ENCODE measurements around the gene GRK4. TPM values are rescaled to one million over a fixed set of nuclear protein-coding genes. Genes with fewer than 3 reads are reported as not detected.
A peak's percentile ranks its signal among the peaks of the same experiment; 100 is the strongest.

Gene GRK4
- total RNA-seq, 1 donor from 2014 or later = 9.0 TPM

- TF ChIP-seq CTCF (IDR thresholded peaks at IDR 0.05; ENCODE audit: borderline replicate concordance) = no peak
- no peak for DNase-seq
Observed at GRCh38 chr4:2923141-2923551, 40.2 kb upstream of the GRK4 start.

GRCh38 chr4:2923668-2924173, 39.6 kb upstream of the GRK4 start:
- H3K9me3 ChIP-seq (replicated peaks) = peaks cover 6% of the 10 kb centered on the region
- H3K27ac ChIP-seq (replicated peaks) = no peak overlapping the region
- intact Hi-C loops (cut with micrococcal nuclease) = no loop called here
- TF ChIP-seq CTCF (IDR thresholded peaks at IDR 0.05; ENCODE audit: borderline replicate concordance) = no peak
- H3K27me3 ChIP-seq (ENCODE audit: low read depth) = no peaks in the 10 kb centered on the region
- H3K4me1 ChIP-seq = peaks cover 20% of the 10 kb centered on the region
- no peak overlapping the region for H3K4me3 ChIP-seq
- H3K36me3 ChIP-seq = peaks cover 91% of the 10 kb centered on the region
- DNase-seq = no peak

More at GRCh38 chr4:2923141-2923551, 40.2 kb upstream of the GRK4 start:
- Histone ChIP-seq H3K4me1 (peaks cover 20% of the 10 kb centered on the region), H3K9me3 (replicated peaks) (peaks cover 6% of the 10 kb centered on the region), H3K36me3 (peaks cover 86% of the 10 kb centered on the region), H3K27me3 (ENCODE audit: low read depth) (no peaks in the 10 kb centered on the region), H3K27ac (replicated peaks) (peak overlapping the region; percentile 3), H3K4me3 (no peak overlapping the region)
- intact Hi-C loops (cut with micrococcal nuclease) = no loop called here

- TF ChIP-seq CTCF (IDR thresholded peaks at IDR 0.05; ENCODE audit: borderline replicate concordance) = no peak
- H3K4me1 ChIP-seq = peaks cover 20% of the 10 kb centered on the region
- intact Hi-C loops (cut with micrococcal nuclease) = no loop called here
- peaks cover 96% of the 10 kb centered on the region for H3K36me3 ChIP-seq
- peaks cover 6% of the 10 kb centered on the region for H3K9me3 ChIP-seq (replicated peaks)
- DNase-seq = no peak
- no peak overlapping the region for H3K4me3 ChIP-seq
- no peak overlapping the region for H3K27ac ChIP-seq (replicated peaks)
- H3K27me3 ChIP-seq (ENCODE audit: low read depth) = no peaks in the 10 kb centered on the region
Observed at GRCh38 chr4:2924286-2924685, 39.1 kb upstream of the GRK4 start.

GRCh38 chr4:2924765-2925301, 38.5 kb upstream of the GRK4 start:
- intact Hi-C loops (cut with micrococcal nuclease) = no loop called here
- peaks cover 96% of the 10 kb centered on the region for H3K36me3 ChIP-seq

GRCh38 chr4:2925496-2925895, 37.9 kb upstream of the GRK4 start:
- Histone ChIP-seq H3K4me1 (peaks cover 25% of the 10 kb centered on the region), H3K9me3 (replicated peaks) (no peaks in the 10 kb centered on the region), H3K4me3 (no peak overlapping the region), H3K27me3 (ENCODE audit: low read depth) (no peaks in the 10 kb centered on the region), H3K27ac (replicated peaks) (no peak overlapping the region), H3K36me3 (peaks cover 96% of the 10 kb centered on the region)
- DNase-seq = no peak
- intact Hi-C loops (cut with micrococcal nuclease) = no loop called here
- TF ChIP-seq CTCF (IDR thresholded peaks at IDR 0.05; ENCODE audit: borderline replicate concordance) = no peak

More at GRCh38 chr4:2924765-2925301, 38.5 kb upstream of the GRK4 start:
- Histone ChIP-seq H3K27me3 (ENCODE audit: low read depth) (no peaks in the 10 kb centered on the region), H3K4me3 (no peak overlapping the region), H3K9me3 (replicated peaks) (peaks cover 3% of the 10 kb centered on the region), H3K27ac (replicated peaks) (no peak overlapping the region), H3K4me1 (peaks cover 20% of the 10 kb centered on the region)
- no peak for DNase-seq
- TF ChIP-seq CTCF (IDR thresholded peaks at IDR 0.05; ENCODE audit: borderline replicate concordance) = no peak
